ENCODE results near the gene RRM2.

The RRM2 gene

GRCh38 chr2:10172033-10172871 is 49.7 kb downstream of the RRM2 start:
- no peak for DNase-seq

- no peak for DNase-seq
Observed at GRCh38 chr2:10173258-10174005, 50.9 kb downstream of the RRM2 start.

GRCh38 chr2:10174173-10174572 is 51.6 kb downstream of the RRM2 start:
- DNase-seq: no peak

GRCh38 chr2:10175441-10175840 is 52.9 kb downstream of the RRM2 start:
- DNase-seq: no peak

- no peak for DNase-seq
Observed at GRCh38 chr2:10178751-10179150, 56.2 kb downstream of the RRM2 start.

GRCh38 chr2:10179422-10179821 is 56.9 kb downstream of the RRM2 start:
- DNase-seq: no peak

GRCh38 chr2:10180229-10180628 is 57.7 kb downstream of the RRM2 start:
- no peak for DNase-seq
